ENCODE measurements around the gene COL9A1.
"Not testable (repeated sequence)": the region's sequence is repeated elsewhere in the genome, so short reads cannot be mapped to it uniquely, and the experiment has no call there.

Gene COL9A1

GRCh38 chr6:70303034-70303525, at the start of gene COL9A1:
Gene COL9A1 (minus strand): TSS chr6:70303084. CDS start chr6:70302924, 160 bp downstream.
- DNase-seq (ENCODE audit: low read depth in 2 of 2), result no peak

- DNase-seq (ENCODE audit: low read depth in 2 of 2), result no peak
Observed at GRCh38 chr6:70351461-70351860, 48.6 kb upstream of the COL9A1 start.

- no peak for DNase-seq (ENCODE audit: low read depth in 2 of 2)
Observed at GRCh38 chr6:70345619-70346018, 42.7 kb upstream of the COL9A1 start.

- DNase-seq (ENCODE audit: low read depth in 2 of 2), result no peak
Observed at GRCh38 chr6:70343313-70343712, 40.4 kb upstream of the COL9A1 start.

- not testable (repeated sequence) for DNase-seq (ENCODE audit: low read depth in 2 of 2)
Observed at GRCh38 chr6:70339810-70340209, 36.9 kb upstream of the COL9A1 start.

- no peak for DNase-seq (ENCODE audit: low read depth in 2 of 2)
Observed at GRCh38 chr6:70338775-70339174, 35.9 kb upstream of the COL9A1 start.

- no peak for DNase-seq (ENCODE audit: low read depth in 2 of 2)
Observed at GRCh38 chr6:70337743-70338105, 34.8 kb upstream of the COL9A1 start.

GRCh38 chr6:70336996-70337742, 34.3 kb upstream of the COL9A1 start:
- no peak for DNase-seq (ENCODE audit: low read depth in 2 of 2)

- DNase-seq (ENCODE audit: low read depth in 2 of 2), result no peak
Observed at GRCh38 chr6:70327036-70327435, 24.2 kb upstream of the COL9A1 start.

GRCh38 chr6:70325009-70325408, 22.1 kb upstream of the COL9A1 start:
- DNase-seq (ENCODE audit: low read depth in 2 of 2), result no peak

GRCh38 chr6:70317799-70318198, 14.9 kb upstream of the COL9A1 start:
- not testable (repeated sequence) for DNase-seq (ENCODE audit: low read depth in 2 of 2)

- DNase-seq (ENCODE audit: low read depth in 2 of 2), result no peak
Observed at GRCh38 chr6:70315079-70315751, 12.3 kb upstream of the COL9A1 start.

GRCh38 chr6:70314296-70314695, 11.4 kb upstream of the COL9A1 start:
- no peak for DNase-seq (ENCODE audit: low read depth in 2 of 2)

GRCh38 chr6:70312165-70312745, 9.4 kb upstream of the COL9A1 start:
- no peak for DNase-seq (ENCODE audit: low read depth in 2 of 2)

- no peak for DNase-seq (ENCODE audit: low read depth in 2 of 2)
Observed at GRCh38 chr6:70310063-70310694, 7.3 kb upstream of the COL9A1 start.

GRCh38 chr6:70309243-70309642, 6.4 kb upstream of the COL9A1 start:
- DNase-seq (ENCODE audit: low read depth in 2 of 2), result no peak

GRCh38 chr6:70308142-70308541, 5.3 kb upstream of the COL9A1 start:
- not testable (repeated sequence) for DNase-seq (ENCODE audit: low read depth in 2 of 2)

- no peak for DNase-seq (ENCODE audit: low read depth in 2 of 2)
Observed at GRCh38 chr6:70307008-70307407, 4.1 kb upstream of the COL9A1 start.

GRCh38 chr6:70304616-70305015, 1.7 kb upstream of the COL9A1 start:
- DNase-seq (ENCODE audit: low read depth in 2 of 2), result no peak

GRCh38 chr6:70299456-70299855, 3.4 kb downstream of the COL9A1 start:
- no peak for DNase-seq (ENCODE audit: low read depth in 2 of 2)

- no peak for DNase-seq (ENCODE audit: low read depth in 2 of 2)
Observed at GRCh38 chr6:70298068-70298467, 4.8 kb downstream of the COL9A1 start.

GRCh38 chr6:70292193-70292592, 10.7 kb downstream of the COL9A1 start:
- no peak for DNase-seq (ENCODE audit: low read depth in 2 of 2)

Measured in stimulated activated CD8-positive, alpha-beta memory T cell treated with anti-CD3 and anti-CD28 coated beads, Interleukin-15, amount 100 ng/mL, for 4 hours (primary cell).